ENCODE results near the gene UVRAG.

- TF ChIP-seq POLR2A (IDR thresholded peaks at IDR 0.05; ENCODE audit: low read depth, low read length) (no peak), TAF1 (IDR thresholded peaks at IDR 0.05; ENCODE audit: low read depth, low read length) (no peak), POLR2AphosphoS5 (IDR thresholded peaks at IDR 0.05; ENCODE audit: low read depth, low read length) (no peak), SPI1 (IDR thresholded peaks at IDR 0.05; ENCODE audit: low read depth, low read length) (no peak), PAX5 (IDR thresholded peaks at IDR 0.05; ENCODE audit: insufficient read depth, low read length, severe bottlenecking) (no peak)
Observed at GRCh38 chr11:75968021-75968625, 153.1 kb downstream of the UVRAG start.

Measured in GM12891 (cell line).